AG10803 (cell line): ENCODE data around the gene PMEPA1.

Source experiments
- DNase-seq: peaks from one replicate; pipeline ENCODE4 v3.0.0; 2010; ENCODE audit warnings: low read depth
- H3K4me3 ChIP-seq: 2 replicates; pipeline ENCODE4 v1.5.1; 2011; ENCODE audit warnings: mild to moderate bottlenecking, low read length, control low read depth
- CTCF ChIP-seq: conservative IDR thresholded peaks from 2 replicates; pipeline ENCODE4 v1.5.1; 2011; ENCODE audit warnings: mild to moderate bottlenecking, low read length, control low read depth, inconsistent platforms

Gene PMEPA1

DNA sequence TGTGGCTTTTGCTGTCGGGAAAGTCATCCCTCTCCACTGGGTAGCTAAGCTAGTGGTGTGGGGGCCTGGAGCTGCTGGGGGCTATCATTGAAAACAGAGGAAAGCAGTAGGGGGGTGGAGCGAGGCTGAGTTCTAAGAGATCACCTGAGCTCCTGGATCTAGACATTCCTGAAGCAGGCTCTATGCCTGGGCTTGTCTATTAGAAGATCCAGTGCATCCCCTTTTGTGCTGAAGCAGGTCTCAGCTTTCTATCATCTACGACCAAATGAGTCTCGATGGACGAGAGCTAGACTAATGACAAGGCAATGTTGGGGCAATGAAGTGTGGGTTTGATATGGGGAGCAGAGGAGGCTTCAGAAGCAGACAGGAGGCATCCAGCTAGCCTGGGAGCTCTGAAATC, 108.1 kb downstream of the PMEPA1 start:
- no peak for DNase-seq
- no peak for TF ChIP-seq CTCF
- H3K4me3 ChIP-seq: no peak overlapping the region

- TF ChIP-seq CTCF: no peak
- no peak for DNase-seq
- H3K4me3 ChIP-seq: no peak overlapping the region
Observed at GRCh38 chr20:57601211-57601570, 108.6 kb downstream of the PMEPA1 start.

- TF ChIP-seq CTCF: no peak
- no peak overlapping the region for H3K4me3 ChIP-seq
- DNase-seq: no peak
Observed at GRCh38 chr20:57600320-57601210, 109.2 kb downstream of the PMEPA1 start.

- TF ChIP-seq CTCF: no peak
- no peak for DNase-seq
- H3K4me3 ChIP-seq: no peak overlapping the region
Observed at GRCh38 chr20:57598491-57598890, 111.3 kb downstream of the PMEPA1 start.
